VCaP (cell line): ENCODE data around the gene IQGAP3.

Experiments used
- H3K27ac ChIP-seq: fragments of 450-650 bp; 2 replicates; pipeline ENCODE4 v1.5.1; 2017
- CTCF ChIP-seq: fragments of 450-650 bp; conservative IDR thresholded peaks from 2 replicates; pipeline ENCODE4 v1.5.1; 2017; ENCODE audit warnings: mild to moderate bottlenecking, moderate library complexity

IQGAP3 gene

GRCh38 chr1:156525856-156526489 is 46.4 kb downstream of the IQGAP3 start:
- H3K27ac ChIP-seq = no peak overlapping the region
- TF ChIP-seq CTCF = no peak

GRCh38 chr1:156525071-156525501 is 47.3 kb downstream of the IQGAP3 start:
- no peak overlapping the region for H3K27ac ChIP-seq
- TF ChIP-seq CTCF = no peak

- H3K27ac ChIP-seq = no peak overlapping the region
- no peak for TF ChIP-seq CTCF
Observed at GRCh38 chr1:156524481-156524869, 47.9 kb downstream of the IQGAP3 start.

- no peak for TF ChIP-seq CTCF
- no peak overlapping the region for H3K27ac ChIP-seq
Observed at GRCh38 chr1:156523801-156524480, 48.4 kb downstream of the IQGAP3 start.

- no peak overlapping the region for H3K27ac ChIP-seq
- TF ChIP-seq CTCF = no peak
Observed at GRCh38 chr1:156522443-156522970, 49.9 kb downstream of the IQGAP3 start.

- H3K27ac ChIP-seq = no peak overlapping the region
- no peak for TF ChIP-seq CTCF
Observed at GRCh38 chr1:156517748-156518147, 54.6 kb downstream of the IQGAP3 start.

GRCh38 chr1:156516821-156517220 is 55.5 kb downstream of the IQGAP3 start:
- TF ChIP-seq CTCF = no peak
- H3K27ac ChIP-seq = no peak overlapping the region
